CD14-positive monocyte (primary cell): ENCODE results near the gene FLRT3. TPM values are rescaled to one million over a fixed set of nuclear protein-coding genes. Genes with fewer than 3 reads are reported as not detected.

Source experiments
- DNase-seq, 3 donors: peaks; one replicate each; pipeline ENCODE4 v3.0.0-alpha.2; 2011 to 2022
- H2AFZ ChIP-seq: 2 replicates; pipeline ENCODE4 v1.6.0; 2012; ENCODE audit warnings: mild to moderate bottlenecking, low read depth, low read length, inconsistent platforms; ENCODE audit not compliant: insufficient read depth, poor library complexity, severe bottlenecking
- H3K27ac ChIP-seq, 2 donors: 1 replicate in 1 of 2; 2 replicates in 1 of 2; pipeline ENCODE4 v1.5.1; 2012 to 2013; ENCODE audit warnings: low read length in 2 of 2, control low read depth in 1 of 2, inconsistent platforms in 1 of 2, low read depth in 1 of 2, mild to moderate bottlenecking in 1 of 2
- H3K27me3 ChIP-seq, 2 donors: one replicate each; pipeline versions ENCODE4 v1.6.0 to v1.6.1; 2011 to 2013; ENCODE audit warnings: low read length in 2 of 2; ENCODE audit not compliant: control insufficient read depth in 2 of 2, insufficient read depth in 2 of 2
- H3K36me3 ChIP-seq, 2 donors: replicated peaks in 1 of 2; 1 replicate in 1 of 2; 2 replicates in 1 of 2; pipeline versions ENCODE4 v1.5.1 to v1.6.1; 2012 to 2013; ENCODE audit warnings: low read length in 2 of 2, control low read depth in 1 of 2, inconsistent platforms in 1 of 2, mild to moderate bottlenecking in 1 of 2; ENCODE audit not compliant: insufficient read depth in 2 of 2, control insufficient read depth in 1 of 2
- H3K4me1 ChIP-seq, 2 donors: 1 replicate in 1 of 2; 2 replicates in 1 of 2; pipeline versions ENCODE4 v1.5.1 to v1.6.1; 2012 to 2013; ENCODE audit warnings: low read length in 2 of 2, control low read depth in 1 of 2, inconsistent platforms in 1 of 2, mild to moderate bottlenecking in 1 of 2, moderate library complexity in 1 of 2; ENCODE audit not compliant: insufficient read depth in 2 of 2, control insufficient read depth in 1 of 2
- H3K4me2 ChIP-seq: replicated peaks from 2 replicates; pipeline ENCODE3; 2012; ENCODE audit warnings: low read length, moderate library complexity, mild to moderate bottlenecking; ENCODE audit not compliant: poor library complexity, severe bottlenecking; ENCODE audit errors: extremely low read depth
- H3K4me3 ChIP-seq, 3 experiments: fragments of 200-600 bp in 1 of 3; sonication (generic) in 1 of 3; replicated peaks in 1 of 3; 1 replicate in 2 of 3; 2 replicates in 1 of 3; pipeline ENCODE4 v1.5.1; 2011 to 2013; ENCODE audit warnings: low read length in 3 of 3, mild to moderate bottlenecking in 3 of 3, control low read depth in 2 of 3, low read depth in 2 of 3, inconsistent platforms in 1 of 3, moderate library complexity in 1 of 3
- H3K79me2 ChIP-seq: 2 replicates; pipeline ENCODE4 v1.6.0; 2012; ENCODE audit warnings: mild to moderate bottlenecking, control low read depth, inconsistent platforms, low read length, moderate library complexity; ENCODE audit not compliant: insufficient read depth
- H3K9ac ChIP-seq: 2 replicates; pipeline ENCODE4 v1.6.0; 2017; ENCODE audit warnings: low read length, mild to moderate bottlenecking; ENCODE audit not compliant: insufficient read depth, poor library complexity, severe bottlenecking
- H3K9me3 ChIP-seq, 2 donors: replicated peaks in 1 of 2; 1 replicate in 1 of 2; 2 replicates in 1 of 2; pipeline versions ENCODE4 v1.5.1 to v1.6.1; 2012 to 2013; ENCODE audit warnings: low read length in 2 of 2, control low read depth in 1 of 2; ENCODE audit not compliant: control insufficient read depth in 1 of 2, insufficient read depth in 1 of 2
- H4K20me1 ChIP-seq: 2 replicates; pipeline ENCODE4 v1.6.0; 2012; ENCODE audit warnings: mild to moderate bottlenecking, low read length, control low read depth, moderate library complexity; ENCODE audit not compliant: insufficient read depth
- H3K27ac Mint-ChIP-seq, 7 donors: one replicate each; pipeline ENCODE4 v1.8.0; 2020; ENCODE audit warnings: mild to moderate bottlenecking in 7 of 7, mixed read lengths in 7 of 7, moderate library complexity in 6 of 7, inconsistent platforms in 2 of 7
- H3K27me3 Mint-ChIP-seq, 3 donors: one replicate each; pipeline ENCODE4 v1.8.0; 2021 to 2022; ENCODE audit warnings: low read depth in 3 of 3, mild to moderate bottlenecking in 3 of 3, mixed read lengths in 3 of 3, moderate library complexity in 3 of 3, inconsistent platforms in 1 of 3
- H3K36me3 Mint-ChIP-seq, 2 donors: one replicate each; pipeline ENCODE4 v1.8.0; 2020; ENCODE audit warnings: mixed read lengths in 2 of 2, inconsistent platforms in 1 of 2, mild to moderate bottlenecking in 1 of 2
- H3K4me1 Mint-ChIP-seq: one replicate; pipeline ENCODE4 v1.8.0; 2020; ENCODE audit warnings: mild to moderate bottlenecking, mixed read lengths
- H3K4me3 Mint-ChIP-seq, 2 donors: one replicate each; pipeline ENCODE4 v1.8.0; 2020; ENCODE audit warnings: mild to moderate bottlenecking in 2 of 2, mixed read lengths in 2 of 2, moderate library complexity in 1 of 2
- H3K9me3 Mint-ChIP-seq, 7 donors: one replicate each; pipeline ENCODE4 v1.8.0; 2020 to 2022; ENCODE audit warnings: mixed read lengths in 7 of 7, mild to moderate bottlenecking in 6 of 7, moderate library complexity in 6 of 7, inconsistent platforms in 2 of 7
- CTCF ChIP-seq: fragments of 200-600 bp; IDR thresholded peaks from one replicate; pipeline ENCODE4 v1.8.0; 2022; ENCODE audit warnings: antibody characterized with exemption, mild to moderate bottlenecking
- WGBS: methylation state at CpG from one replicate; pipeline ENCODE4 v1.1.5; 2013; ENCODE audit warnings: missing lambda C conversion rate; ENCODE audit not compliant: insufficient coverage; 5-methylcytosine and 5-hydroxymethylcytosine counted together
- intact Hi-C, 2 donors: fragments of 100-400 bp; cut with micrococcal nuclease; formaldehyde crosslinking; loops; one replicate each; pipeline versions ENCODE4 v1.15.0 to v1.15.1; 2023
- polyA plus RNA-seq, 3 donors: library from polyadenylated mRNA; depleted of rRNA in 1 of 3; unstranded in 2 of 3; stranded (reverse) in 1 of 3; fragments of 300-500 nt in 2 of 3; fragments of >200 nt in 1 of 3; fragmentation: Illumina TruSeq in 2 of 3; gene quantifications; 1 replicate in 2 of 3; 2 replicates in 1 of 3; pipeline ENCODE4 v1.2.3, GENCODE V29; 2012 to 2021

Gene FLRT3
- polyA plus RNA-seq, 3 donors = not detected

- H3K27ac Mint-ChIP-seq = no peak overlapping the region
- no peak for DNase-seq
- H3K9me3 ChIP-seq = no peaks in the 10 kb centered on the region
- H3K4me3 Mint-ChIP-seq = no peak overlapping the region
- H3K36me3 Mint-ChIP-seq = no peaks in the 10 kb centered on the region
- H4K20me1 ChIP-seq = no peaks in the 10 kb centered on the region
- no peak overlapping the region for H3K27ac ChIP-seq
- no peaks in the 10 kb centered on the region for H3K27me3 ChIP-seq
- H3K9ac ChIP-seq = no peak overlapping the region
- WGBS = no CpG with 5 or more reads among the region's 2 CpGs
- no peaks in the 10 kb centered on the region for H3K4me1 Mint-ChIP-seq
- no peak overlapping the region for H3K4me3 ChIP-seq
- no peaks in the 10 kb centered on the region for H3K4me1 ChIP-seq
- H3K9me3 Mint-ChIP-seq = peaks cover 0 to 1% (median 0%) of the 10 kb centered on the region in 7 donors
- intact Hi-C loops = no loop called here
- H3K36me3 ChIP-seq = no peaks in the 10 kb centered on the region
- H2AFZ ChIP-seq = no peak overlapping the region
- TF ChIP-seq CTCF = no peak
- no peaks in the 10 kb centered on the region for H3K27me3 Mint-ChIP-seq
- no peak overlapping the region for H3K4me2 ChIP-seq
- H3K79me2 ChIP-seq = no peaks in the 10 kb centered on the region
Observed at GRCh38 chr20:14343491-14344065, 6.2 kb upstream of the FLRT3 start.

- Histone ChIP-seq H3K79me2 (no peaks in the 10 kb centered on the region), H3K36me3 (no peaks in the 10 kb centered on the region), H3K4me2 (no peak overlapping the region), H3K4me3 (no peak overlapping the region), H3K27ac (no peak overlapping the region), H2AFZ (no peak overlapping the region), H3K9me3 (no peaks in the 10 kb centered on the region), H3K27me3 (no peaks in the 10 kb centered on the region), H4K20me1 (no peaks in the 10 kb centered on the region), H3K4me1 (no peaks in the 10 kb centered on the region), H3K9ac (no peak overlapping the region)
- no peak for DNase-seq
- Mint-ChIP-seq H3K4me1 (no peaks in the 10 kb centered on the region), H3K4me3 (no peak overlapping the region), H3K27ac (no peak overlapping the region), H3K9me3 (peaks cover 0 to 1% (median 0%) of the 10 kb centered on the region in 7 donors), H3K36me3 (no peaks in the 10 kb centered on the region), H3K27me3 (no peaks in the 10 kb centered on the region)
- TF ChIP-seq CTCF = no peak
- WGBS = no CpG with 5 or more reads among the region's 1 CpG
- intact Hi-C loops = no loop called here
Observed at GRCh38 chr20:14342918-14343317, 5.5 kb upstream of the FLRT3 start.
